SU-DHL-6 (cell line): ENCODE data around the gene CNPY1.
"Not testable (repeated sequence)": the region's sequence is repeated elsewhere in the genome, so short reads cannot be mapped to it uniquely, and the experiment has no call there.

Source experiments
- H2AFZ ChIP-seq: fragments of 200-600 bp; sonication (generic); 2 replicates; pipeline ENCODE4 v1.6.1; 2014; ENCODE audit warnings: low read depth, mild to moderate bottlenecking, moderate library complexity, mixed read lengths, antibody characterized with exemption, low read length; ENCODE audit not compliant: severe bottlenecking
- H3F3A ChIP-seq: fragments of 200-600 bp; shearing (Covaris generic); 2 replicates; pipeline ENCODE4 v1.6.0; 2016; ENCODE audit warnings: antibody characterized with exemption, mild to moderate bottlenecking; ENCODE audit not compliant: insufficient read depth
- H3K27ac ChIP-seq: fragments of 200-600 bp; sonication (generic); 2 replicates; pipeline ENCODE4 v1.5.1; 2016; ENCODE audit warnings: low read depth, mild to moderate bottlenecking, low read length, moderate library complexity, mixed read lengths
- H3K27me3 ChIP-seq: fragments of 200-600 bp; sonication (generic), shearing (Covaris generic); 2 replicates; pipeline ENCODE4 v1.6.0; 2014; ENCODE audit warnings: mild to moderate bottlenecking, low read length
- H3K36me3 ChIP-seq: fragments of 200-600 bp; sonication (generic); 2 replicates; pipeline ENCODE4 v1.6.1; 2014; ENCODE audit warnings: mild to moderate bottlenecking, low read length, mixed read lengths
- H3K4me2 ChIP-seq: fragments of 300-600, 200-600 bp; shearing (Covaris generic), sonication (generic); 2 replicates; pipeline ENCODE4 v1.6.0; 2014; ENCODE audit warnings: low read length, low read depth, mild to moderate bottlenecking; ENCODE audit not compliant: poor library complexity, severe bottlenecking
- H3K4me3 ChIP-seq: fragments of 200-600 bp; sonication (generic); 2 replicates; pipeline ENCODE4 v1.5.1; 2014; ENCODE audit warnings: antibody characterized with exemption, low read length, mild to moderate bottlenecking, mixed read lengths; ENCODE audit not compliant: insufficient read depth, poor library complexity, severe bottlenecking
- H3K79me2 ChIP-seq: fragments of 200-600 bp; sonication (generic); 2 replicates; pipeline ENCODE4 v1.6.1; 2014; ENCODE audit warnings: mild to moderate bottlenecking, low read length, moderate library complexity; ENCODE audit not compliant: insufficient read depth
- H3K9ac ChIP-seq: fragments of 200-600 bp; sonication (generic); 2 replicates; pipeline ENCODE4 v1.7.0; 2014; ENCODE audit warnings: mild to moderate bottlenecking, low read length
- H3K9me2 ChIP-seq: fragments of 200-600 bp; sonication (generic); replicated peaks from 2 replicates; pipeline ENCODE4 v1.6.1; 2014; ENCODE audit warnings: low read length; ENCODE audit not compliant: insufficient read depth
- H3K9me3 ChIP-seq: fragments of 200-600 bp; sonication (generic); 2 replicates; pipeline ENCODE4 v1.6.1; 2014; ENCODE audit warnings: low read length, mixed read lengths; ENCODE audit not compliant: insufficient read depth
- H4K20me1 ChIP-seq: fragments of 200-600 bp; sonication (generic); 2 replicates; pipeline ENCODE4 v1.6.1; 2014; ENCODE audit warnings: low read depth, mild to moderate bottlenecking, antibody characterized with exemption, low read length, moderate library complexity, mixed read lengths
- CTCF ChIP-seq: fragments of 200-600 bp; sonication (generic); IDR thresholded peaks from one replicate; pipeline ENCODE4 v1.5.1; 2017; ENCODE audit warnings: antibody characterized with exemption, mild to moderate bottlenecking, low read length, moderate library complexity; ENCODE audit not compliant: insufficient read depth, poor library complexity, severe bottlenecking
- EZH2phosphoT487 ChIP-seq: fragments of 200-600 bp; sonication (generic), shearing (Covaris generic); conservative IDR thresholded peaks from 2 replicates; pipeline ENCODE4 v1.6.1; 2018; ENCODE audit warnings: mild to moderate bottlenecking, antibody characterized with exemption, low read length, moderate library complexity, mixed read lengths

The CNPY1 gene

DNA sequence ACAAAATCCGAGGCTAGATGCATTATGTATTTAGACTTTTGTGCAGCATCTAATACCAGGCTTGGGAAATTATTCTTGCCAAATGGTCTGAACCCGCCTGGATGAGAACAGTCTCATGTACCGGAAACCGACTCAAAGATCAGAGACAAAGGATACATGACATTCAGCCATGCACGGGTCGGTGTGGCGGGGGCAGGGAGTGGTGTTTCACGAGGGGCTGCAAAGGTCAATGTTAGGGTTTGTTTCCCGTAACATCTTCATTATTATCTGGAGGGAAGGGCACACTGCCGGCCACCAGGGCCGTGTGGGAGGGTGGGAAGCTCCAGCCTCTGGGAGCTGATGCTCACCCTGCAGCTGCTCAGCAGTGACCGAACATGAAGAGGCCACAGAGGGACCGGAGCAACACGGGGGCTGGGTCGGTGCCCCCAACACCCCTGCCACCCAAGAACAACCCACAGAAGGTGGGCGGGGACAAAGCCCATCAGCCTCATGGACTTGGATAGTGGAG lies 23.1 kb downstream of the CNPY1 start:
- H3K79me2 ChIP-seq, result no peaks in the 10 kb centered on the region
- H3F3A ChIP-seq, result no peaks in the 10 kb centered on the region
- no peak overlapping the region for H3K4me2 ChIP-seq
- H3K4me3 ChIP-seq, result no peak overlapping the region
- H3K9ac ChIP-seq, result no peak overlapping the region
- no peaks in the 10 kb centered on the region for H3K36me3 ChIP-seq
- H4K20me1 ChIP-seq, result no peaks in the 10 kb centered on the region
- no peaks in the 10 kb centered on the region for H3K27me3 ChIP-seq
- TF ChIP-seq EZH2phosphoT487, result no peak
- TF ChIP-seq CTCF, result no peak
- H3K9me2 ChIP-seq, result no peaks in the 10 kb centered on the region
- no peaks in the 10 kb centered on the region for H3K9me3 ChIP-seq
- no peak overlapping the region for H2AFZ ChIP-seq
- H3K27ac ChIP-seq, result no peak overlapping the region

DNA sequence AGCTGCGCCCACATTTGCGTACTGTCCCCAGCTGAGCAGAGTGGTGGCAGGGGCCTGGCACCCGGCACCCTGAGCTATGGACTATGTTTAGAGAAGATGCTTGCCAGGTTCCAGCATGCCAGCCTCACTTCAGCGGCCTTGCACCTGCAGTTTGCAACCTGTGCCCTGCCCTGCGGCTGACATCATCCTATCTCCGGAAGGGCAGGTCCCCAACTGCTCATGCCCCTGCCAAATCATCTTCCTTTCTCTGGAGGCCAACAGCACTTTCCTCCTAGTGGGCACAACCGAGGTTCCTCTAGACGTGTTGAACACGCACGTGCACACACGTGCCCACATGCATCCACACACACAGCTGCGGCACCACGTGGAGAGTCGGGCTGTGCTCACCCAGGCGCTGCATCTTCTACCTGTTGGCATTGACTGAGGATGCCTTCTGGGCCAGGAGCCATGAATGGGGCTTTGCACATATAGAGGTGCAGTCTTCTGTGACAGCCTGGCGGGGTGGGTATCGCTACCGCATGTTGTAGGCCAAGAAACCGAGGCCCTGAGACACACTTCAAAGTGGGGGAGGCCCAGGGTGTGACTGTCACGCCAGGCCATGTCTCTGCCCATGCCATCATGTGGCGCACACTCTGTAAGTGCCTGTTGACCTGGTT lies 24.5 kb downstream of the CNPY1 start:
- Histone ChIP-seq H3K36me3 (no peaks in the 10 kb centered on the region), H3K9ac (no peak overlapping the region), H4K20me1 (no peaks in the 10 kb centered on the region), H3K9me3 (no peaks in the 10 kb centered on the region), H3K27ac (no peak overlapping the region), H3K9me2 (no peaks in the 10 kb centered on the region), H3F3A (no peaks in the 10 kb centered on the region), H3K79me2 (no peaks in the 10 kb centered on the region), H2AFZ (no peak overlapping the region), H3K4me3 (no peak overlapping the region), H3K27me3 (no peaks in the 10 kb centered on the region), H3K4me2 (no peak overlapping the region)
- TF ChIP-seq CTCF (no peak), EZH2phosphoT487 (no peak)

DNA sequence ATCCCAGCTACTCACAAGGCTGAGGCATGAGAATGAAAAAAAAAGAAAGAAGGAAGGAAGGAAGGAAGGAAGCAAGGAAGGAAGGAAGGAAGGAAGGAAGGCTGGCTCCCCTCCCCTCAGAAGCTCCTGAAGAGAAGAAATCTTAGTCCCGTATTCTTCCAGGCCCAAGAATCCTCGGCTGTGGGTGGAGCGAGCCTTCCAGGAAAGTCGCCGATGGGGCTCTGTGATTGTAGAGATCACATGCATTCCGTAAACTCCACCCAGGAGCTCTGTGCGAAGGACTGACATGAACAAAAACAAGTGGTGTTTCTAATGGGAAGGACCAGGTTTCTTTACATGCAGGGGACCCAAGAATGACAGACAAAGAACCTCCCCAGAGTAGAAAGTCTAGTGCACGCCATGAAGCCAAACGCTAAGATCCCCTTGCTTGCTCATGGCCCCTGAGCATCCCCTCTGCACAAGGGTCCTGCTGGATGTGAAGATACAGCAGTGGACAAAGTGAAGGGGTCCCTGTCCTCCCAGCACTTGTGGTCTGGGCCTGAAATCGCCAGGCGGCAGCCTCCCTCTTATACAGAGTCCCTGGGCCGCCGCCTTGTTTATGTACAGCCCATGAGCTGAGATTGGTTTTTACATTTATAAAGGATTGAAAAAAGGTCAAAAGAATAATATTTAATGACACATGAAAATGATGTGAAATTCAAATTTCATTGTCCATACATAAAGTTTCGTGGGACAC lies 25.2 kb downstream of the CNPY1 start:
- H3K27me3 ChIP-seq, result no peaks in the 10 kb centered on the region

GRCh38 chr7:155520114-155520513 lies 26.2 kb downstream of the CNPY1 start:
- Histone ChIP-seq H4K20me1 (no peaks in the 10 kb centered on the region), H3K4me2 (no peak overlapping the region), H3F3A (no peaks in the 10 kb centered on the region), H3K9ac (no peak overlapping the region), H3K79me2 (no peaks in the 10 kb centered on the region), H3K9me3 (no peaks in the 10 kb centered on the region), H3K9me2 (no peaks in the 10 kb centered on the region), H3K27me3 (no peaks in the 10 kb centered on the region), H3K36me3 (no peaks in the 10 kb centered on the region), H3K27ac (no peak overlapping the region), H2AFZ (no peak overlapping the region), H3K4me3 (no peak overlapping the region)
- TF ChIP-seq EZH2phosphoT487 (no peak), CTCF (no peak)

More for the DNA sequence above, 25.2 kb downstream of the CNPY1 start:
- Histone ChIP-seq H3K36me3 (no peaks in the 10 kb centered on the region), H3K9ac (no peak overlapping the region), H3K4me2 (no peak overlapping the region), H3K9me3 (no peaks in the 10 kb centered on the region), H2AFZ (no peak overlapping the region), H3K4me3 (no peak overlapping the region), H4K20me1 (no peaks in the 10 kb centered on the region), H3K79me2 (no peaks in the 10 kb centered on the region), H3K27ac (no peak overlapping the region), H3K9me2 (no peaks in the 10 kb centered on the region), H3F3A (no peaks in the 10 kb centered on the region)
- no peak for TF ChIP-seq EZH2phosphoT487

DNA sequence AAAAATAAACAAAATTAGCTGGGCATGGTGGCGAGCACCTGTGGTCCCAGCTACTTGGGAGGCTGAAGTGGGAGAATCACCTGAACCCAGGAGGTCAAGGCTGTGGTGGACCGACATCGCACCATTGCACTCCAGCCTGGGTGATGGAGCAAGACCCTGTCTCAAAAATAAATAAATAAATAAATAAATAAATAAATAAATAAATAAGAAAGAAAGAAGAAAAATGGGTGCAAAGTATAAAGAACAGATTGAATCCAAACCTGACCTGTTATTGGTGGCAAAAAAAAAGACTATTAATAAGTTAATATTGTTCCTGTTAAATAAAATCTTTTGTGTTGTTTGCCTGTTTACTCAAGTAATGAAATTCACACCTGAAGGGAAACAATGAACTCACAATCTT lies 27.0 kb downstream of the CNPY1 start:
- not testable (repeated sequence) for H2AFZ ChIP-seq, H3K9me3 ChIP-seq, H3K27ac ChIP-seq, H3K4me2 ChIP-seq, H3K79me2 ChIP-seq, H3K36me3 ChIP-seq, H3F3A ChIP-seq, H3K4me3 ChIP-seq, H3K9ac ChIP-seq, H4K20me1 ChIP-seq, H3K27me3 ChIP-seq, H3K9me2 ChIP-seq
